HCT116 (cell line): ENCODE data around the gene UCKL1.

Source experiments
- EGR1 ChIP-seq: IDR thresholded peaks from 2 replicates; pipeline ENCODE4 v1.6.1; 2012; ENCODE audit warnings: low read depth
- ELF1 ChIP-seq: IDR thresholded peaks from 2 replicates; pipeline ENCODE4 v1.6.1; 2012; ENCODE audit warnings: low read depth, borderline replicate concordance
- POLR2AphosphoS5 ChIP-seq: IDR thresholded peaks from 2 replicates; pipeline ENCODE4 v1.6.1; 2011; ENCODE audit warnings: mild to moderate bottlenecking, low read depth, low read length, moderate library complexity
- SRF ChIP-seq: IDR thresholded peaks from 2 replicates; pipeline ENCODE4 v1.6.1; 2012; ENCODE audit warnings: low read depth
- YY1 ChIP-seq: IDR thresholded peaks from 2 replicates; pipeline ENCODE4 v1.6.1; 2011; ENCODE audit warnings: low read length, low read depth, moderate library complexity, mild to moderate bottlenecking; ENCODE audit not compliant: insufficient replicate concordance; ENCODE audit errors: extremely low read depth
- TF ChIP-seq, protein P1 (sequence below), 3 experiments: fragments of 200-600 bp in 1 of 3; sonication (generic) in 1 of 3; IDR thresholded peaks in 2 of 3; conservative IDR thresholded peaks in 1 of 3; 2 replicates each; pipeline ENCODE4 v1.5.1; 2012 to 2017; ENCODE audit warnings: low read depth in 2 of 3, low read length in 2 of 3, antibody characterized with exemption in 1 of 3, borderline replicate concordance in 1 of 3, control low read depth in 1 of 3, mild to moderate bottlenecking in 1 of 3, mixed read lengths in 1 of 3, mixed run types in 1 of 3, moderate library complexity in 1 of 3; ENCODE audit not compliant: insufficient read depth in 1 of 3
- TF ChIP-seq, protein P2 (sequence below): IDR thresholded peaks from 2 replicates; pipeline ENCODE4 v1.6.1; 2012; ENCODE audit warnings: low read depth

DNA sequence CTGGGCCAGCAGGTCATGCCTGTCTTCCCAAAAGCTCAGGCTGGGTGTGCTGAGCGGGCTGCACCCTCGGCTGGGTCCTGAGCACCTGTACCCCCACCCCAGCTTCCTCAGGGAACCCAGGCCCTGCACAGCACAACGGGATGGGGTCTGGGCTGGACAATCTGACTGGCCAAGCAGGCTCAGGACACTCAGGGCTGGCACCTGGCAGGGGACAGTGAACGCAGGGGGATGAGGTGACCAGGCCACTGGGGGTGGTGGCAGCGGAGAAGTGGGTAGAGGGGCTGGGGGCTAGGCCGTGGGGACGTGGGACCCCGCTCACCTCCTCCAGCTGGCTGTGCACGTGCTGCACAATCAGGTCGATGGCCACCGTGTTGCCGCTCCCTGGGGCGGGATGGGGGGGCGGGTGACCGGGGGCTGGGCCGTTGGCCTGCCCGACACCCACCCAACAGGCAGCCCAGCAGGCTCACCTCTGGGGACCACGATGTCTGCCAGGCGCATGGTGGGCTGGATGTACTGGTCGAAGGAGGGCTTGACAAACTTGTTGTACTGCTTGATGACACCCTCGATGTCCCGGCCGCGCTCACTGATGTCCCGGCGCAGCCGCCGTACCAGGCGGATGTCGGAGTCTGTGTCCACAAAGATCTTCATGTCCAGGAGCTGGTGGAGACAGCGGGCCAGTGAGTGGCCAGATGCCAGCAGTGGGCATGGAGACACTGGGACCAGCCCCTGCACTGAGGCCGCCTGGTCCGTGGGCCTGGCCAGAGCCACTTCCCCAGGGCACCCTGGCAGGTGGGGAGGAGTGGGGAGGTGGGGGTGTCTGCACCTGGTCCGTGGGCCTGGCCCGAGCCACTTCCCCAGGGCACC, 11.9 kb downstream of the UCKL1 start:
- TF ChIP-seq EGR1 (no peak), SRF (no peak), YY1 (no peak), ELF1 (no peak), POLR2AphosphoS5 (no peak)
- TF ChIP-seq, protein P1, sequence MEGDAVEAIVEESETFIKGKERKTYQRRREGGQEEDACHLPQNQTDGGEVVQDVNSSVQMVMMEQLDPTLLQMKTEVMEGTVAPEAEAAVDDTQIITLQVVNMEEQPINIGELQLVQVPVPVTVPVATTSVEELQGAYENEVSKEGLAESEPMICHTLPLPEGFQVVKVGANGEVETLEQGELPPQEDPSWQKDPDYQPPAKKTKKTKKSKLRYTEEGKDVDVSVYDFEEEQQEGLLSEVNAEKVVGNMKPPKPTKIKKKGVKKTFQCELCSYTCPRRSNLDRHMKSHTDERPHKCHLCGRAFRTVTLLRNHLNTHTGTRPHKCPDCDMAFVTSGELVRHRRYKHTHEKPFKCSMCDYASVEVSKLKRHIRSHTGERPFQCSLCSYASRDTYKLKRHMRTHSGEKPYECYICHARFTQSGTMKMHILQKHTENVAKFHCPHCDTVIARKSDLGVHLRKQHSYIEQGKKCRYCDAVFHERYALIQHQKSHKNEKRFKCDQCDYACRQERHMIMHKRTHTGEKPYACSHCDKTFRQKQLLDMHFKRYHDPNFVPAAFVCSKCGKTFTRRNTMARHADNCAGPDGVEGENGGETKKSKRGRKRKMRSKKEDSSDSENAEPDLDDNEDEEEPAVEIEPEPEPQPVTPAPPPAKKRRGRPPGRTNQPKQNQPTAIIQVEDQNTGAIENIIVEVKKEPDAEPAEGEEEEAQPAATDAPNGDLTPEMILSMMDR (IDR thresholded peaks at IDR 0.05 in 2 of 3, conservative IDR thresholded peaks at IDR 0.05 in 1 of 3; ENCODE audit: borderline replicate concordance in 1 of 3, insufficient read depth in 1 of 3, low read depth in 2 of 3, low read length in 2 of 3): no peak
- TF ChIP-seq, protein P2, sequence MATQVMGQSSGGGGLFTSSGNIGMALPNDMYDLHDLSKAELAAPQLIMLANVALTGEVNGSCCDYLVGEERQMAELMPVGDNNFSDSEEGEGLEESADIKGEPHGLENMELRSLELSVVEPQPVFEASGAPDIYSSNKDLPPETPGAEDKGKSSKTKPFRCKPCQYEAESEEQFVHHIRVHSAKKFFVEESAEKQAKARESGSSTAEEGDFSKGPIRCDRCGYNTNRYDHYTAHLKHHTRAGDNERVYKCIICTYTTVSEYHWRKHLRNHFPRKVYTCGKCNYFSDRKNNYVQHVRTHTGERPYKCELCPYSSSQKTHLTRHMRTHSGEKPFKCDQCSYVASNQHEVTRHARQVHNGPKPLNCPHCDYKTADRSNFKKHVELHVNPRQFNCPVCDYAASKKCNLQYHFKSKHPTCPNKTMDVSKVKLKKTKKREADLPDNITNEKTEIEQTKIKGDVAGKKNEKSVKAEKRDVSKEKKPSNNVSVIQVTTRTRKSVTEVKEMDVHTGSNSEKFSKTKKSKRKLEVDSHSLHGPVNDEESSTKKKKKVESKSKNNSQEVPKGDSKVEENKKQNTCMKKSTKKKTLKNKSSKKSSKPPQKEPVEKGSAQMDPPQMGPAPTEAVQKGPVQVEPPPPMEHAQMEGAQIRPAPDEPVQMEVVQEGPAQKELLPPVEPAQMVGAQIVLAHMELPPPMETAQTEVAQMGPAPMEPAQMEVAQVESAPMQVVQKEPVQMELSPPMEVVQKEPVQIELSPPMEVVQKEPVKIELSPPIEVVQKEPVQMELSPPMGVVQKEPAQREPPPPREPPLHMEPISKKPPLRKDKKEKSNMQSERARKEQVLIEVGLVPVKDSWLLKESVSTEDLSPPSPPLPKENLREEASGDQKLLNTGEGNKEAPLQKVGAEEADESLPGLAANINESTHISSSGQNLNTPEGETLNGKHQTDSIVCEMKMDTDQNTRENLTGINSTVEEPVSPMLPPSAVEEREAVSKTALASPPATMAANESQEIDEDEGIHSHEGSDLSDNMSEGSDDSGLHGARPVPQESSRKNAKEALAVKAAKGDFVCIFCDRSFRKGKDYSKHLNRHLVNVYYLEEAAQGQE: no peak
